HepG2 (cell line): Measurements from ENCODE around the gene HK2. TPM values are rescaled to one million over a fixed set of nuclear protein-coding genes. Genes with fewer than 3 reads are reported as not detected.

ENCODE experiments used
- E2F2 ChIP-seq: sonication (generic); formaldehyde crosslinking; IDR thresholded peaks from 2 replicates; pipeline ENCODE4 v1.4.0; 2020; ENCODE audit warnings: missing genetic modification reagents, borderline replicate concordance
- HOXA7 ChIP-seq: sonication (generic); formaldehyde crosslinking; IDR thresholded peaks from 2 replicates; pipeline ENCODE4 v1.8.1; 2022; ENCODE audit warnings: mild to moderate bottlenecking, missing genetic modification reagents, moderate library complexity
- MYPOP ChIP-seq: sonication (generic); formaldehyde crosslinking; IDR thresholded peaks from 2 replicates; pipeline ENCODE4 v1.8.1; 2023; ENCODE audit warnings: mild to moderate bottlenecking, moderate library complexity, missing genetic modification reagents
- NCOA5 ChIP-seq: sonication (generic); formaldehyde crosslinking; IDR thresholded peaks from 2 replicates; pipeline ENCODE4 v1.4.0; 2020; ENCODE audit warnings: missing genetic modification reagents
- NFKBIZ ChIP-seq: IDR thresholded peaks from 2 replicates; pipeline ENCODE4 v1.6.1; 2018; ENCODE audit warnings: missing genetic modification reagents, missing compliant biosample characterization
- PHF21A ChIP-seq: sonication (generic); formaldehyde crosslinking; IDR thresholded peaks from 2 replicates; pipeline ENCODE4 v1.5.0; 2020; ENCODE audit warnings: mild to moderate bottlenecking, missing genetic modification reagents
- POGZ ChIP-seq: sonication (generic); formaldehyde crosslinking; IDR thresholded peaks from 2 replicates; pipeline ENCODE4 v1.4.0; 2020; ENCODE audit warnings: mild to moderate bottlenecking, missing genetic modification reagents
- POLR2G ChIP-seq: fragments of 200-400 bp; formaldehyde crosslinking; IDR thresholded peaks from 2 replicates; pipeline ENCODE4 v1.6.1; 2018; ENCODE audit warnings: mild to moderate bottlenecking, low read depth, low read length, moderate library complexity
- RERE ChIP-seq: IDR thresholded peaks from 2 replicates; pipeline ENCODE4 v1.6.1; 2016; ENCODE audit warnings: low read depth, missing genetic modification reagents, missing compliant biosample characterization
- SNAPC2 ChIP-seq: sonication (generic); formaldehyde crosslinking; IDR thresholded peaks from 2 replicates; pipeline ENCODE4 v1.8.1; 2022; ENCODE audit warnings: mild to moderate bottlenecking, missing genetic modification reagents
- TAF1 ChIP-seq: sonication (generic); formaldehyde crosslinking; IDR thresholded peaks from 2 replicates; pipeline ENCODE4 v1.4.0; 2020; ENCODE audit warnings: missing genetic modification reagents
- TEAD3 ChIP-seq: optimal IDR thresholded peaks from 2 replicates; pipeline ENCODE3; 2016; ENCODE audit warnings: borderline replicate concordance
- ZBTB2 ChIP-seq: sonication (generic); formaldehyde crosslinking; IDR thresholded peaks from 2 replicates; pipeline ENCODE4 v1.8.0; 2022; ENCODE audit warnings: low read depth, missing genetic modification reagents
- ZNF205 ChIP-seq: IDR thresholded peaks from 2 replicates; pipeline ENCODE4 v1.6.1; 2018; ENCODE audit warnings: missing biosample characterization, missing genetic modification reagents
- ZNF230 ChIP-seq: sonication (generic); formaldehyde crosslinking; IDR thresholded peaks from 2 replicates; pipeline ENCODE4 v1.4.0; 2020; ENCODE audit warnings: mild to moderate bottlenecking, missing genetic modification reagents
- ZNF3 ChIP-seq: IDR thresholded peaks from 2 replicates; pipeline ENCODE4 v1.7.0; 2017; ENCODE audit warnings: inconsistent platforms
- ZNF33A ChIP-seq: sonication (generic); formaldehyde crosslinking; IDR thresholded peaks from 2 replicates; pipeline ENCODE4 v1.5.1; 2020; ENCODE audit warnings: missing genetic modification reagents, mild to moderate bottlenecking, moderate library complexity, borderline replicate concordance
- ZNF501 ChIP-seq: sonication (generic); formaldehyde crosslinking; IDR thresholded peaks from 2 replicates; pipeline ENCODE4 v1.5.1; 2020; ENCODE audit warnings: mild to moderate bottlenecking, moderate library complexity, missing genetic modification reagents
- ZNF557 ChIP-seq: sonication (generic); formaldehyde crosslinking; IDR thresholded peaks from 2 replicates; pipeline ENCODE4 v1.4.0; 2020; ENCODE audit warnings: missing genetic modification reagents
- polyA plus RNA-seq, 8 experiments: library from polyadenylated mRNA; depleted of rRNA in 3 of 8; stranded (reverse) in 7 of 8; unstranded in 1 of 8; fragments of >200 nt; fragmentation: Illumina TruSeq in 4 of 8; extraction: Trizol in 4 of 8; gene quantifications; 2 replicates each; pipeline versions ENCODE4 v1.2.1 to v1.2.3, GENCODE V29; 2011 to 2016; ENCODE audit warnings: low read depth in 4 of 8, missing spikeins in 1 of 8, mixed read lengths in 1 of 8; ENCODE audit not compliant: insufficient read depth in 1 of 8
- total RNA-seq, 5 experiments: library from RNA; depleted of rRNA; stranded (reverse); fragments of >200 nt; fragmentation: Illumina TruSeq; extraction: Trizol; gene quantifications; 2 replicates each; pipeline ENCODE4 v1.2.3, GENCODE V29; 2016; ENCODE audit warnings: low read depth in 1 of 5

The HK2 gene
- total and polyA plus RNA-seq, 2 of the 13 experiments (the other 11 are each of a cell fraction or from before 2014, with no cell fraction given): 13.2 to 101 TPM

- no peak for TF ChIP-seq ZBTB2
- TF ChIP-seq ZNF230: peak; percentile 55; the same call in 1 of the 2 replicates
- TF ChIP-seq NCOA5: no peak
- TF ChIP-seq ZNF33A (CRISPR knock-in tag): no peak
- peak; percentile 24; the same call in 1 of the 2 replicates for TF ChIP-seq SNAPC2 (CRISPR knock-in tag)
- no peak for TF ChIP-seq RERE
- TF ChIP-seq MYPOP (CRISPR knock-in tag): peak; percentile 66; the same call in 1 of the 2 replicates
- peak; percentile 55; the same call in 1 of the 2 replicates for TF ChIP-seq PHF21A (CRISPR knock-in tag)
- 0 out of 2 replicates have a peak, but pooled peaks have one; percentile 65 for TF ChIP-seq ZNF557 (CRISPR knock-in tag)
- TF ChIP-seq TEAD3: no peak
- peak; percentile 63; the same call in 1 of the 2 replicates for TF ChIP-seq POGZ (CRISPR knock-in tag)
- peak; percentile 67 for TF ChIP-seq ZNF501
- TF ChIP-seq TAF1 (CRISPR knock-in tag): no peak; the same call in none of the 2 replicates
- TF ChIP-seq ZNF3 (CRISPR knock-in tag): no peak
- no peak; the same call in 1 of the 2 replicates for TF ChIP-seq NFKBIZ (CRISPR knock-in tag)
- TF ChIP-seq POLR2G: peak; percentile 65
- TF ChIP-seq HOXA7 (CRISPR knock-in tag): peak; percentile 77; the same call in 1 of the 2 replicates
- 0 out of 2 replicates have a peak, but pooled peaks have one; percentile 18 for TF ChIP-seq ZNF205 (CRISPR knock-in tag)
- TF ChIP-seq E2F2 (CRISPR knock-in tag): 0 out of 2 replicates have a peak, but pooled peaks have one; percentile 60
Observed at GRCh38 chr2:74834792-74835755, 1.1 kb downstream of the HK2 start (continued).
